Endothelial cell of hepatic sinusoid (primary cell): ENCODE results near the gene TNP1.

Experiments used
- in situ Hi-C: cut with HindIII; loops from 2 replicates; pipeline ENCODE4 v1.10.0; 2017; ENCODE audit warnings: low sequenced_read_pairs

TNP1 gene

DNA sequence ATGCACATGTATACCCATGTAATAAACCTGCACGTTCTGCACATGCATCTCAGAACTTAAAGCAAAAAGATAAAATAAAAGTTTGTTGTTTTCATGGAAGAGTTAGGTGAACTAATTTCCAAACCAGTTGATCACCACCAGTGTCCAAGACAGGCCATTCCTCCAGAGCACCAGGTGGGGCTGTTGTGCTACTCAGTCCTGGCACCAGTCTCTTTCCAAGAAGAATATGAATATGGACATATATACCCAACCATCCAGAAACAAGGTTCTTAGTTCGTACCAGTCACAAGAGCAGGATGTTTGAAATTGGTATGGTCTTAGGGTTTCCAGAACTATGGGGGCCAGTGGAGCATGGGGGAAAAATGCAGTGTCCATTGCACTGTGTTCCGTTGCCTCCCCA is 17.2 kb upstream of the TNP1 start:
- in situ Hi-C loops: loop anchor here (10.0 kb wide), 1 partner anchor 172 kb away; no protein-coding TSS in a partner anchor

- in situ Hi-C loops: loop anchor here (10.0 kb wide), 1 partner anchor 171 kb away; no protein-coding TSS in a partner anchor
Observed at GRCh38 chr2:216875862-216876261, 16.0 kb upstream of the TNP1 start.

DNA sequence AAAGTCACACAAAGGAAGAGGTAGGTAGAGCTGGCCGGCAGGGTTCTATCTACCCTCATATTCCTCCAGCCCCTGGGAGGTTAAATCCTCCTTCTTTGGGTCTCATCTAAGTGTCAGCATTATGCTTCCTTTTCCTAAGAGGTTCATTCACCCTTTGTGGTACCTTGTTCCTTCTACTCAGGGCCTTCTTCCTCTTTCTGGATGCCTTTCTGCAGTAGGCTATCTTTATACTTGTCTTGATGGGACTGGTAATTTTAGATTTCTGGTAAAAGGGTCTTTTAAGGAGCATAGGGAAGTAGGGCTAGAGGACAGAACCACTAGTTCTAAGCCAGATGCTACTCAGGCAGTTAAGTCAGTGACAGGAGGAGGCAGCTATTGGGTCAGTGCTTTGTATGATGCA is 13.7 kb upstream of the TNP1 start:
- in situ Hi-C loops: loop anchor here (10.0 kb wide), 1 partner anchor 169 kb away; no protein-coding TSS in a partner anchor

- in situ Hi-C loops: loop anchor here (10.0 kb wide), 1 partner anchor 168 kb away; no protein-coding TSS in a partner anchor
Observed at GRCh38 chr2:216872624-216873023, 12.8 kb upstream of the TNP1 start.

- in situ Hi-C loops: loop anchor here (10.0 kb wide), 1 partner anchor 167 kb away; no protein-coding TSS in a partner anchor
Observed at GRCh38 chr2:216872040-216872439, 12.2 kb upstream of the TNP1 start.

- in situ Hi-C loops: loop anchor here (10.0 kb wide), 1 partner anchor 167 kb away; no protein-coding TSS in a partner anchor
Observed at GRCh38 chr2:216871333-216871934, 11.6 kb upstream of the TNP1 start.

DNA sequence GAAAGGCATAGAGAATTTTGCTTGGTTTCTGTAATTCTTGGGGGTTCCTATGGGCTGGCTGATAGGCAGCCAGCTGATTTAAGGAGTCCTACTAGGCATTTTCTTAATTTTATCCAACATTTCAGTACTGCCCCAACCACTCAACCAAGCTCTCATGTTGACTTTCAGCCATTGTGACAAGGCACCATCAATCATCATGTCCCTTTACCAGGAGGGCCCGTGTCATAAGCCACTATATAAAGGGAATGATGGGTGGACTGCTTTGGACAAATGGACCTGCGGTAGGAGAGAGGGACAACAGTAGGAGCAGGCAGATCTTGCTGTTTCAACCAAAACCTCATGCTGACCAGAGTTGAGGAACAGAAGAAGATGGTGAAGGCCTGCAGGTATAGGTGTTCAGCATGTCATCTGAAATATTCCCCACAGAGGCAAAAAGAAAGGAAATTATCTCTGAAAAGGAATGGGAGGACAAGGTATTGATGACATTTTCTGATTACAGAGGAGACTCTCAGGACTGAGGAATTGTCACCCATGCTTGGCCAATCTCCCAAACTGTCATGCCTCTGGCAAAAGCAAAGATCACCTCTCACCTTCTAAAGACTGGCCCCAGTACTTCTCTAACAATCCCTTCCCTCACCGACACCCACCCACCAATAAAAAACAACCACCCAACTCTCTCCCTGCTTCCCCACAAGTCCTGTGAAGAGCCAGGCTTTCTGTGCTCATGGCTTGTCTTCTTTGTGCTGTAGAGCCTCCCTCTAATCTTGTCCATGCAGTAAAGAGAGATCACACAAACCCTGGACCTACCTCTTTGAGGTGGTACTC is 10.9 kb upstream of the TNP1 start:
- in situ Hi-C loops: loop anchor here (10.0 kb wide), 1 partner anchor 166 kb away; no protein-coding TSS in a partner anchor

- in situ Hi-C loops: no loop called here
Observed at GRCh38 chr2:216866515-216867095, 6.7 kb upstream of the TNP1 start.

DNA sequence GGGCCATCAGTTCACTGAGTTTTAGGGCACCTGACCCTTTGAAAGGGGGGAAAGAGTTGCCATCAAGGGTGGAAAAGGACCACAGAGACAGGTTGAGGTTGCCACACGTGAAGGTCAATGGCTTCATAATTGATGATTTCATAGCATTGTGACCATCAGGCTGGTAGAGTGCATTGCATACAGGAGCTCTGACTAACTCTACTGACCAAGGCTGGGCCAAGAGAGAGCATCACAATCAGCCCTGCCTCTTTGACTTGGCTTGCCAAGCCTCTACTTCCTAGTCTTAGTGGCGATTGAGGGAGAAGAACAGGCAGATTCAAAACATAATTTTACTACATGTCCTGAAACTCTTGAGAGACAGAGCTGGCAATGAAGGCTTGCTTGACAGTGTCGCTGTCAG is 5.8 kb upstream of the TNP1 start:
- in situ Hi-C loops: no loop called here

GRCh38 chr2:216863946-216864345 is 4.1 kb upstream of the TNP1 start:
- in situ Hi-C loops: no loop called here

DNA sequence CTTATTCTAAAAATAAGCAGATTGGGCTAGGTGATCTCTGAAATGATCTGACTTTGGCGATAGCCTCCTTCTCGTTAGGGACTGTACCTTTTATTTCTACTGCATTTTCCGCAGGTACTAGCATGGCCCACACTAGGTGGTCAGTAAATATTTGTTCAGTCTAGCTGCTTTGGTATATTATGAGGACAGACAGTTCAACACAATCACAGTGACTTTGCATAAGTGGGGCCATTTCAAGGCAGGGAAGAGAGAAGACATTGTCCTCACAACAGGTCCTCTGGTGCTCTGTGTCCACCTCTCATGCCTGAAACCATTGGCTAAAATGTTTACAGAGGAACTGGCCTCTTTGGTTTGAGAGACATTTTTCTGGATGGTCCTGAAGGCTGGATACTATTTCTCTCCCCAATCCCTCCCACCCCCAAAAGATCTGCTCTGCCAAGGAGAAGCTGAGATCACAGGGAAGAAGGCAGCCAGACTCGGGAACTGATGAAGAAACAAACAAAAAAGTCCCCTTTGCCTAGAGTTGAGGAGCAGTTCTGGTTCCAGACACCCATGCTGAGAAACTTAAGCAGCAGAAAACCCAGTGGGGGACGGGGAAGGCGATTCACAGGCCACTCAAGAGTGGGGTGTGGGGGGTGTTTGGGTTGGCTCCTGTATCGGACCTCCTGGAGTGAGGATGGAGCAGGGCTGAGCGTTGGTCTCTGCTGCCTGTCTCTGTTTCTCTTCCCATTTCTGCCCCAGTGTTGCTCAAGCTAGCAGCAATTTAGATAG is 2.9 kb upstream of the TNP1 start:
- in situ Hi-C loops: no loop called here

GRCh38 chr2:216860426-216861137 is 718 bp upstream of the TNP1 start:
- in situ Hi-C loops: no loop called here

- in situ Hi-C loops: no loop called here
Observed at GRCh38 chr2:216858312-216858711, 1.6 kb downstream of the TNP1 start.

DNA sequence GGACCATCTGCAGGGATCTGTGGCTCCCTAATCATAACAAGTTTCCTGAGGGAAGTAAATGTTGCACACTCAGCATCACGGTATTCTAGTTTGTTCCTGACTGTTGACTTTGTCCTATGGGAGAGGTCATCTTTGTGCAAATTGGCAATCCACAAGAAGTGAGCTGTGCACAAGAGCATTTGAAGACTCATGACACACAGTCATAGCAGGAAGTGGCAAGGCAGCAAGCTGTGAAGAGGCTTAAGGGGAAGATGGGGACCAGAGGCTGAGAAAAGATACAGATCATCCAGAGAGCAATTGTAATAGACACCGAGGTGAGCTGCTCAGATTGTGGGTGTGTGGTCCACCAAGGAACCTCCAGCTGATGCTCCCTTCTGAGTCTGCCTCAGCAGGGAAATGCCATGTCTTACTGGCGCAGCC is 2.7 kb downstream of the TNP1 start:
- in situ Hi-C loops: no loop called here

- in situ Hi-C loops: no loop called here
Observed at GRCh38 chr2:216856406-216857065, 3.3 kb downstream of the TNP1 start.

DNA sequence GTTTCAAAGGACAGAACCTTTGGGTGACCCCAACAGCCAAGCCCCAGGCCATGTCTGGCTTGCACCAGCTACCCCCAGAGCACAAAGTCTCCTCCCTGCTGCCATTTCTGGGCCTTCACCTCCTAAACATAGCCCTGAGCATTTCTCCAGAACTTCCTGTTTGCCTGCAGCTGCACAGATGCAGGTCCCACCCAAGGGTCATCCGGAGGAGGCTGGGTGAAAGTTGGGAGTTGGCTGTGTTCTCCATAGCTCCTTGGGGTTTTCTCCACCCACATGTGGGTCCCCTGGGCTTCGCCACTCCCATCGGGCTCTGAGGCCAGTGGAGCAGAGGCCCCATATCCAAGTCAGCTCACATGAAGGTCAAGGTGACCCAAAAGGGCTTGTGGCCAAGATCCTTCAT is 4.3 kb downstream of the TNP1 start:
- in situ Hi-C loops: no loop called here

DNA sequence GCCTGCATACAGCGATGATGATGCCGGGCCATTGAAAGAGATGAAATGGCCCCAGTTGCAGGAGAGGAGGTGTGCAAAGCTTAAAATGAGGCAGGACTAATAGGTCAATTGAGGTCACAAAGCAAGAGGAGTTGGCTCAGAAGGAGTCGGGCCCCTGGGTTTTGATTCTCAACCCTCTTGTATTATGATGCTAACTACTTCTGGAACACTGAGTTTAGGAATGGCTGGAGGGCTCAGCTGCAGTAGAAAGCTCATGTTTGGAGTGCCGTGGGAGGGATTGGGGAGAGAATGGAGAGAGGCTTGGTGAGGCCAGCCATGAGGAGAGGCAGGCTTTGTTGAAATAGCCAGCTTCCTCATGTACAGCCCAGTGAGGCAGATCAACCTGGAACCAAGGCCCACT is 4.8 kb downstream of the TNP1 start:
- in situ Hi-C loops: no loop called here

GRCh38 chr2:216851486-216852090 is 8.3 kb downstream of the TNP1 start:
- in situ Hi-C loops: no loop called here

DNA sequence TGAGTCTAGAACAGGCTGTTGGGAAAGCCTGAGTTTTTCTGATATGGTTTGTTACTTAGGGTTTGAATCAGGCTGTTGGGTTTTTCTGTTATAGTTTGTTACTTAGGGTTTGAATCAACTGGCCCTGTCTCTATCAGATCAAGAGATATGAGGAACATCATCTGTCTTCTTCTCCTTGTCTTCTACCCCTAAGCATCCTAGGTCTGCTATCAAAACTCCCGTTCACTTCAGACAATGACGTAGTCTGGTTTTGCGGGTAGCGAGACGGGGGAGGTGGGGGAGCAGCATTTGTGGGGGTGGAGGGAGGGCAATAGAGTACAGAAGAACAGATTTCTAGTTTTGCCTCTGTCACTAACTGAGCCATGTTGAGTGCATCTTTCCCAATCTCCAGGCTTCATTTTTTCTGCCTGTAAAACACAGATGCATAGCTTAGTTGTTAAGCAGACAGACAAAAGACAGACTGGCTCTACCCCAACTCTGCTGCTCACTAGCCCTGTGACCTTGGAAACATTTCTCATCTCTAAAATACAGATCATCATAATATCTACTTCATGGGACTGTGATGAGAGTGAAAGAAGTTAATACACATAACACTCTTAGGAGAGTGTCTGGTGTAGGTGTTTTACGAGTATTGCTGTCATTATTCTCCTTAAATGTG is 9.1 kb downstream of the TNP1 start:
- in situ Hi-C loops: no loop called here
